H1 (cell line): ENCODE measurements around the gene OR9A2. TPM values are rescaled to one million over a fixed set of nuclear protein-coding genes. Genes with fewer than 3 reads are reported as not detected.

Experiments
- CTCF ChIA-PET: fragments of 300-600 bp; sonication (Branson Sonifier 250); formaldehyde crosslinking; loops from one replicate; lab custom pipeline; 2021; ENCODE audit not compliant: partially characterized antibody; lab: Charles Lee
- POLR2A ChIA-PET: fragments of 300-600 bp; sonication (Branson Sonifier 250); formaldehyde crosslinking; loops from one replicate; lab custom pipeline; 2021; ENCODE audit warnings: inconsistent platforms; ENCODE audit not compliant: partially characterized antibody; lab: Charles Lee
- DNase-seq, 2 experiments: peaks; one replicate each; pipeline versions ENCODE4 v3.0.0 to v3.0.0-alpha.2; 2010 to 2022; ENCODE audit warnings: low spot score in 2 of 2, low read depth in 1 of 2, mixed read lengths in 1 of 2
- FAIRE-seq: peaks from 2 replicates; lab custom pipeline; 2011; peaks lifted over from hg19 to GRCh38; lab: Jason Lieb, UNC
- H2AFZ ChIP-seq: 2 replicates; pipeline ENCODE4 v1.8.1; 2012; ENCODE audit warnings: low read length, inconsistent platforms
- H2AK5ac ChIP-seq: 2 replicates; pipeline ENCODE4 v1.6.1; 2013; ENCODE audit warnings: low read depth, low read length
- H2BK120ac ChIP-seq: replicated peaks from 2 replicates; pipeline ENCODE3; 2013; ENCODE audit warnings: low read depth, low read length, inconsistent platforms
- H2BK12ac ChIP-seq: 2 replicates; pipeline ENCODE4 v1.6.1; 2013; ENCODE audit warnings: low read depth, low read length
- H2BK15ac ChIP-seq: 2 replicates; pipeline ENCODE4 v1.6.1; 2013; ENCODE audit warnings: low read length
- H2BK20ac ChIP-seq: 2 replicates; pipeline ENCODE4 v1.6.1; 2013; ENCODE audit warnings: low read length
- H2BK5ac ChIP-seq: 2 replicates; pipeline ENCODE4 v1.6.1; 2013; ENCODE audit warnings: low read depth, low read length
- H3K14ac ChIP-seq: 2 replicates; pipeline ENCODE4 v1.6.1; 2013; ENCODE audit warnings: inconsistent platforms; ENCODE audit not compliant: insufficient read length
- H3K18ac ChIP-seq: 2 replicates; pipeline ENCODE4 v1.6.1; 2013; ENCODE audit warnings: low read length; ENCODE audit errors: extremely low read depth
- H3K23ac ChIP-seq: 2 replicates; pipeline ENCODE4 v1.6.1; 2013; ENCODE audit warnings: inconsistent platforms; ENCODE audit not compliant: insufficient read length
- H3K23me2 ChIP-seq: 2 replicates; pipeline ENCODE4 v1.6.1; 2013; ENCODE audit warnings: low read depth, low read length
- H3K27ac ChIP-seq: 2 replicates; pipeline ENCODE4 v1.6.1; 2011; ENCODE audit warnings: low read depth, low read length, inconsistent platforms
- H3K27me3 ChIP-seq, 4 experiments: replicated peaks in 1 of 4; 1 replicate in 1 of 4; 2 replicates in 3 of 4; pipeline versions ENCODE4 v1.6.1 to v1.8.1; 2011 to 2013; ENCODE audit warnings: low read length in 3 of 4, mild to moderate bottlenecking in 3 of 4, inconsistent platforms in 2 of 4, mixed read lengths in 2 of 4, moderate library complexity in 1 of 4; ENCODE audit not compliant: control insufficient read depth in 3 of 4, insufficient read depth in 3 of 4; ENCODE audit errors: extremely low read depth in 1 of 4
- H3K36me3 ChIP-seq, 4 experiments: 2 replicates each; pipeline versions ENCODE4 v1.6.1 to v1.8.1; 2011 to 2013; ENCODE audit warnings: mild to moderate bottlenecking in 4 of 4, low read length in 3 of 4, moderate library complexity in 2 of 4, control low read depth in 1 of 4, inconsistent platforms in 1 of 4; ENCODE audit not compliant: insufficient read depth in 4 of 4, control insufficient read depth in 2 of 4
- H3K4ac ChIP-seq: replicated peaks from 2 replicates; pipeline ENCODE3; 2013; ENCODE audit warnings: low read length, low read depth, mixed read lengths, inconsistent platforms; ENCODE audit not compliant: insufficient read length
- H3K4me1 ChIP-seq, 4 experiments: replicated peaks in 1 of 4; 1 replicate in 1 of 4; 2 replicates in 3 of 4; pipeline versions ENCODE4 v1.6.1 to v1.8.1; 2011 to 2013; ENCODE audit warnings: low read length in 3 of 4, inconsistent platforms in 2 of 4, mixed read lengths in 1 of 4; ENCODE audit not compliant: insufficient read depth in 4 of 4, control insufficient read depth in 3 of 4
- H3K4me2 ChIP-seq, 2 experiments: 2 replicates each; pipeline versions ENCODE4 v1.6.1 to v1.8.1; 2011 to 2013; ENCODE audit warnings: low read depth in 2 of 2, low read length in 2 of 2, control low read depth in 1 of 2, inconsistent platforms in 1 of 2, mild to moderate bottlenecking in 1 of 2; ENCODE audit not compliant: insufficient read depth in 1 of 2
- H3K4me3 ChIP-seq, 4 experiments: fragments of 200-600, 300-600 bp in 1 of 4; sonication (generic), shearing (Covaris generic), sonication (Bioruptor Twin) in 1 of 4; 2 replicates each; pipeline versions ENCODE4 v1.5.1 to v1.8.1; 2011 to 2016; ENCODE audit warnings: low read length in 4 of 4, low read depth in 3 of 4, control low read depth in 2 of 4, inconsistent platforms in 2 of 4, mild to moderate bottlenecking in 2 of 4, mixed read lengths in 1 of 4, moderate library complexity in 1 of 4; ENCODE audit not compliant: insufficient read depth in 2 of 4; ENCODE audit errors: extremely low read depth in 1 of 4
- H3K56ac ChIP-seq: replicated peaks from 2 replicates; pipeline ENCODE3; 2013; ENCODE audit warnings: low read depth, mild to moderate bottlenecking, mixed read lengths, low read length, inconsistent platforms; ENCODE audit not compliant: insufficient read length
- H3K79me1 ChIP-seq: 2 replicates; pipeline ENCODE4 v1.6.1; 2013; ENCODE audit warnings: low read depth, low read length, control low read depth
- H3K79me2 ChIP-seq, 2 experiments: 2 replicates each; pipeline versions ENCODE4 v1.6.1 to v1.8.1; 2012 to 2013; ENCODE audit warnings: low read length in 2 of 2, mild to moderate bottlenecking in 2 of 2, inconsistent platforms in 1 of 2; ENCODE audit not compliant: insufficient read depth in 2 of 2, control insufficient read depth in 1 of 2
- H3K9ac ChIP-seq, 4 experiments: replicated peaks in 1 of 4; 1 replicate in 1 of 4; 2 replicates in 3 of 4; pipeline versions ENCODE4 v1.6.1 to v1.8.1; 2011 to 2013; ENCODE audit warnings: low read depth in 3 of 4, low read length in 3 of 4, control low read depth in 2 of 4, mild to moderate bottlenecking in 2 of 4, moderate library complexity in 2 of 4, inconsistent platforms in 1 of 4; ENCODE audit errors: extremely low read depth in 1 of 4
- H3K9me3 ChIP-seq, 2 experiments: 2 replicates each; pipeline versions ENCODE4 v1.6.1 to v1.8.1; 2012 to 2013; ENCODE audit warnings: mild to moderate bottlenecking in 2 of 2, moderate library complexity in 2 of 2, control low read depth in 1 of 2, inconsistent platforms in 1 of 2, low read depth in 1 of 2, low read length in 1 of 2, mixed read lengths in 1 of 2; ENCODE audit not compliant: insufficient read depth in 2 of 2
- H4K20me1 ChIP-seq, 2 experiments: replicated peaks in 1 of 2; 2 replicates each; pipeline versions ENCODE3 to v1.8.1; 2011 to 2013; ENCODE audit warnings: inconsistent platforms in 2 of 2, low read length in 2 of 2, mild to moderate bottlenecking in 1 of 2; ENCODE audit not compliant: insufficient read depth in 2 of 2, control insufficient read depth in 1 of 2
- H4K5ac ChIP-seq: 2 replicates; pipeline ENCODE4 v1.6.1; 2013; ENCODE audit warnings: low read length, low read depth, mixed read lengths, inconsistent platforms; ENCODE audit not compliant: insufficient read length
- H4K8ac ChIP-seq: 2 replicates; pipeline ENCODE4 v1.8.0; 2013; ENCODE audit warnings: mild to moderate bottlenecking, moderate library complexity, low read length, inconsistent platforms; ENCODE audit not compliant: insufficient read depth; ENCODE audit errors: extremely low read depth
- H4K91ac ChIP-seq: replicated peaks from 2 replicates; pipeline ENCODE3; 2013; ENCODE audit warnings: low read length, mixed read lengths, inconsistent platforms; ENCODE audit not compliant: insufficient read length
- CHD1 ChIP-seq: IDR thresholded peaks from 2 replicates; pipeline ENCODE4 v1.6.1; 2012; ENCODE audit warnings: low read depth, low read length, improper control_type of control experiment
- NANOG ChIP-seq: IDR thresholded peaks from 2 replicates; pipeline ENCODE4 v1.6.1; 2011; ENCODE audit warnings: low read length, low read depth, mild to moderate bottlenecking, inconsistent platforms; ENCODE audit not compliant: insufficient read depth, poor library complexity, severe bottlenecking
- POU5F1 ChIP-seq: IDR thresholded peaks from 2 replicates; pipeline ENCODE4 v1.6.1; 2011; ENCODE audit warnings: low read depth, mild to moderate bottlenecking, low read length, moderate library complexity
- SIX5 ChIP-seq: IDR thresholded peaks from 2 replicates; pipeline ENCODE4 v1.6.1; 2011; ENCODE audit warnings: mild to moderate bottlenecking, low read depth, low read length
- SP1 ChIP-seq: IDR thresholded peaks from 2 replicates; pipeline ENCODE4 v1.6.1; 2011; ENCODE audit warnings: low read depth, low read length
- SP2 ChIP-seq: IDR thresholded peaks from 2 replicates; pipeline ENCODE4 v1.6.1; 2012; ENCODE audit warnings: mild to moderate bottlenecking, low read length, inconsistent platforms
- SRF ChIP-seq: IDR thresholded peaks from 2 replicates; pipeline ENCODE4 v1.6.1; 2011; ENCODE audit warnings: mild to moderate bottlenecking, low read depth, low read length, moderate library complexity
- TEAD4 ChIP-seq: IDR thresholded peaks from 2 replicates; pipeline ENCODE4 v1.6.1; 2012; ENCODE audit warnings: low read depth, low read length, inconsistent platforms, mixed read lengths
- WGBS, 2 experiments: shearing (Covaris generic) in 1 of 2; methylation state at CpG; one replicate each; pipeline versions ENCODE4 v1.1.6 to v1.1.7; 2013 to 2015; ENCODE audit warnings: low lambda C conversion rate in 2 of 2, mixed read lengths in 2 of 2, inconsistent platforms in 1 of 2, low coverage in 1 of 2, missing lambda C conversion rate in 1 of 2; ENCODE audit not compliant: insufficient replicate concordance in 2 of 2, insufficient coverage in 1 of 2, insufficient read length in 1 of 2; ENCODE audit errors: extremely low coverage in 1 of 2, missing lambda C conversion rate in 1 of 2; 5-methylcytosine and 5-hydroxymethylcytosine counted together
- polyA plus RNA-seq, 7 experiments: library from polyadenylated mRNA; depleted of rRNA in 3 of 7; stranded (reverse) in 5 of 7; unstranded in 2 of 7; fragments of >200 nt in 5 of 7; fragments of 200-250 nt in 2 of 7; gene quantifications; 1 replicate in 5 of 7; 2 replicates in 1 of 7; 4 replicates in 1 of 7; pipeline versions ENCODE4 v1.2.1 to v1.2.3, GENCODE V29; 2011 to 2013; ENCODE audit warnings: missing spikeins in 2 of 7, mixed read lengths in 2 of 7
- total RNA-seq: library from RNA; stranded (reverse); fragmentation: NEBNext Ultra II Directional; extraction: Animal tissue kit (Norgen Biotek cat#: 25700); gene quantifications from 2 replicates; pipeline ENCODE4 v1.2.1, GENCODE V29; 2021

OR9A2 gene
- total and polyA plus RNA-seq, 2 of the 8 experiments (the other 6 are each of a cell fraction or from before 2014, with no cell fraction given) = not detected

GRCh38 chr7:143015926-143016490, 10.9 kb downstream of the OR9A2 start:
- Histone ChIP-seq H3K9ac (no peak overlapping the region), H2BK120ac (no peak overlapping the region), H3K79me2 (no peaks in the 10 kb centered on the region), H2BK5ac (no peak overlapping the region), H2BK12ac (no peak overlapping the region), H4K91ac (no peak overlapping the region), H3K4me2 (no peak overlapping the region), H3K4me3 (no peak overlapping the region), H2AK5ac (no peak overlapping the region), H3K27me3 (no peaks in the 10 kb centered on the region), H2AFZ (no peak overlapping the region), H3K79me1 (no peaks in the 10 kb centered on the region), H3K56ac (no peak overlapping the region), H4K5ac (no peak overlapping the region), H3K23ac (no peak overlapping the region), H4K8ac (no peak overlapping the region), H2BK20ac (no peak overlapping the region), H3K18ac (no peak overlapping the region), H3K23me2 (no peaks in the 10 kb centered on the region), H4K20me1 (no peaks in the 10 kb centered on the region), H3K14ac (no peak overlapping the region), H3K27ac (no peak overlapping the region), H3K9me3 (no peaks in the 10 kb centered on the region), H2BK15ac (no peak overlapping the region), H3K4ac (no peak overlapping the region), H3K4me1 (peaks cover 0 to 3% (median 0%) of the 10 kb centered on the region in 4 experiments; a peak in 1 of 7 replicates), H3K36me3 (no peaks in the 10 kb centered on the region)
- ChIA-PET CTCF (interaction anchor here (0.7 to 19.0 kb wide), 10 partner anchors 8 to 203 kb away, joined by 3 to 480 read pairs (median 4); partner anchors contain the start of gene TAS2R40), POLR2A (interaction anchor here (0.9 kb wide), 1 partner anchor 10 kb away, joined by 3 read pairs; no protein-coding TSS in a partner anchor)
- FAIRE-seq = no peak
- TF ChIP-seq CHD1 (no peak), SRF (no peak), SIX5 (no peak), TEAD4 (no peak), SP1 (no peak), NANOG (no peak), SP2 (no peak), POU5F1 (no peak)
- DNase-seq = no peak
- 81% methylated on average over 3 of the region's 3 CpGs; no CpG with 5 or more reads in 1 of the 2 experiments for WGBS, 2 experiments
